ENCODE measurements around the gene THSD4.

THSD4 gene

DNA sequence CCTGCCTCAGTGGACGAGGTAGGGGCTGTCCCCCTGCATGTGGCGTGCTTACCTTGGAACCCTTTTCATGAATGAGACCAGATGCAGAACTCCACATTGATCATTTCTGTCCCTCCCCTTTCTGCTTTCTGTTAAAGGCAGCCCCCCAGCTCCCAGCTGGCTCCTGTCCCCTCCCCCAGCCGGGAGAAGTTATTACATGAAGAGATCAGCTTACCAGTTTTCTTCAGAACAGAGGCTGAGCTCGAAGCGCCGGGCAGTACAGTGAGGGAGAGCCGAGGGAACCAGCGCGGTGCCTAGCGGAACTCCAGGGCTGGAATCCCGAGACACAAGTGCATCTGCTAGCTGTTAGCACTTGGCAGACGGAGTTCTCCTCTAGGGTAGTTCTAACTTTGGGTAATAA is 431.7 kb downstream of the THSD4 start:
- H3K9me2 ChIP-seq (replicated peaks; ENCODE audit: low read depth, low read length), result no peaks in the 10 kb centered on the region
- H3K4me2 ChIP-seq (ENCODE audit: low read depth, low read length, poor library complexity, severe bottlenecking), result no peak overlapping the region

DNA sequence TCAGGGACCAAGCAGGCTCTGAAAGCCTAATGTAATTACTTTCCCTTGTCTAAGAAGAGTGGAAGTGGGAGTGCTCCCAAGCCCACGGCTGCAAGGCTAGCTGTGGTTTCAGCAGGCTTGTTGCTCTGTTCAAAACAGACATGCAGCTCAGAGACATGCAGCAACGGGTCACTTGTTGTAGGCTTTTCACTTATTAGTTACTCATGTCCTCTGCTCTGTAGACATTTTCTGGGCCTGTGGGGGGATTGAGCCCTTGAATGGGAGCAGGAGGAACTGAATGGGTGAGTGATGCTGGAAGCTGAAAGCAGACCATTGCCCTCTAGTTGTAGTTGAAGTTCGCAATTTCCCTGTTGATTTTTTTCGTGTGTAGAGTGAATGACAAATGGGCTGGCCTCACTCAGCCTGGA is 433.1 kb downstream of the THSD4 start:
- Histone ChIP-seq H3K9me3 (ENCODE audit: insufficient read depth, low read depth, low read length) (no peaks in the 10 kb centered on the region), H3F3A (ENCODE audit: low read depth) (no peaks in the 10 kb centered on the region), H3K9me2 (replicated peaks; ENCODE audit: low read depth, low read length) (no peaks in the 10 kb centered on the region), H4K20me1 (ENCODE audit: insufficient read depth, low read length, poor library complexity, severe bottlenecking) (no peaks in the 10 kb centered on the region), H3K4me3 (ENCODE audit: low read length, poor library complexity, severe bottlenecking) (no peak overlapping the region), H3K79me2 (ENCODE audit: insufficient read depth, low read length) (no peaks in the 10 kb centered on the region), H3K4me2 (ENCODE audit: low read depth, low read length, poor library complexity, severe bottlenecking) (no peak overlapping the region), H3K27me3 (ENCODE audit: insufficient read depth, low read length, poor library complexity, severe bottlenecking) (no peaks in the 10 kb centered on the region), H2AFZ (ENCODE audit: low read length) (no peak overlapping the region), H3K36me3 (ENCODE audit: insufficient read depth, low read length) (no peaks in the 10 kb centered on the region), H3K4me1 (ENCODE audit: insufficient read depth, low read length, poor library complexity, severe bottlenecking) (no peaks in the 10 kb centered on the region), H3K9ac (ENCODE audit: low read depth, low read length, poor library complexity, severe bottlenecking) (no peak overlapping the region)
- TF ChIP-seq, protein P1, sequence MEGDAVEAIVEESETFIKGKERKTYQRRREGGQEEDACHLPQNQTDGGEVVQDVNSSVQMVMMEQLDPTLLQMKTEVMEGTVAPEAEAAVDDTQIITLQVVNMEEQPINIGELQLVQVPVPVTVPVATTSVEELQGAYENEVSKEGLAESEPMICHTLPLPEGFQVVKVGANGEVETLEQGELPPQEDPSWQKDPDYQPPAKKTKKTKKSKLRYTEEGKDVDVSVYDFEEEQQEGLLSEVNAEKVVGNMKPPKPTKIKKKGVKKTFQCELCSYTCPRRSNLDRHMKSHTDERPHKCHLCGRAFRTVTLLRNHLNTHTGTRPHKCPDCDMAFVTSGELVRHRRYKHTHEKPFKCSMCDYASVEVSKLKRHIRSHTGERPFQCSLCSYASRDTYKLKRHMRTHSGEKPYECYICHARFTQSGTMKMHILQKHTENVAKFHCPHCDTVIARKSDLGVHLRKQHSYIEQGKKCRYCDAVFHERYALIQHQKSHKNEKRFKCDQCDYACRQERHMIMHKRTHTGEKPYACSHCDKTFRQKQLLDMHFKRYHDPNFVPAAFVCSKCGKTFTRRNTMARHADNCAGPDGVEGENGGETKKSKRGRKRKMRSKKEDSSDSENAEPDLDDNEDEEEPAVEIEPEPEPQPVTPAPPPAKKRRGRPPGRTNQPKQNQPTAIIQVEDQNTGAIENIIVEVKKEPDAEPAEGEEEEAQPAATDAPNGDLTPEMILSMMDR (conservative IDR thresholded peaks at IDR 0.05; ENCODE audit: low read length), result no peak
- TF ChIP-seq EZH2phosphoT487 (IDR thresholded peaks at IDR 0.05; ENCODE audit: borderline replicate concordance), result no peak

More for the DNA sequence above, 431.7 kb downstream of the THSD4 start:
- H3K4me3 ChIP-seq (ENCODE audit: low read length, poor library complexity, severe bottlenecking), result no peak overlapping the region
- no peaks in the 10 kb centered on the region for H3K79me2 ChIP-seq (ENCODE audit: insufficient read depth, low read length)
- H4K20me1 ChIP-seq (ENCODE audit: insufficient read depth, low read length, poor library complexity, severe bottlenecking), result no peaks in the 10 kb centered on the region
- H3K27me3 ChIP-seq (ENCODE audit: insufficient read depth, low read length, poor library complexity, severe bottlenecking), result no peaks in the 10 kb centered on the region
- no peaks in the 10 kb centered on the region for H3K36me3 ChIP-seq (ENCODE audit: insufficient read depth, low read length)
- no peaks in the 10 kb centered on the region for H3K9me3 ChIP-seq (ENCODE audit: insufficient read depth, low read depth, low read length)
- H2AFZ ChIP-seq (ENCODE audit: low read length), result no peak overlapping the region
- no peak overlapping the region for H3K9ac ChIP-seq (ENCODE audit: low read depth, low read length, poor library complexity, severe bottlenecking)
- H3F3A ChIP-seq (ENCODE audit: low read depth), result no peaks in the 10 kb centered on the region
- no peaks in the 10 kb centered on the region for H3K4me1 ChIP-seq (ENCODE audit: insufficient read depth, low read length, poor library complexity, severe bottlenecking)
- TF ChIP-seq, protein P1 (conservative IDR thresholded peaks at IDR 0.05; ENCODE audit: low read length), result no peak
- TF ChIP-seq EZH2phosphoT487 (IDR thresholded peaks at IDR 0.05; ENCODE audit: borderline replicate concordance), result no peak

DNA sequence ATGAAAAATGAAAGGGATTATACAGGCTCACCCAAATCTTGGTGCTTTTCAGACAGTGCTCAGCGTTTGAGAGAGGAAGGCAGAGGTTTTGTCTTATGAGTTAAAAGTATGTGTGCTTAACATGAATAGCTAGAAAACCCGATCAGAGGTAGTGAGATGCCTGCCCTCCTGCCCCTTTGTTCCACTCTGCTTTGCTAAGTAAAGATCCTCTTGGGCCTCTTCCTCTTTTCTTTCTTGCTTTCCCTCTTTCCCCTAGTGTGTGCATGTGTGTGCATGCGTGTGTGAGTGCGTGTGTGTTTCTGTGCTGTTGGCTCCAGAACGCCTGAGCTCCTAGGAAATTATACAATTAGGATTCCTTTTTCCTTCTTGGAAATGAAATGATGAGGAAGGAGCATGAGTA is 433.8 kb downstream of the THSD4 start:
- TF ChIP-seq, protein P1 (conservative IDR thresholded peaks at IDR 0.05; ENCODE audit: low read length), result no peak
- no peak for TF ChIP-seq EZH2phosphoT487 (IDR thresholded peaks at IDR 0.05; ENCODE audit: borderline replicate concordance)
- no peaks in the 10 kb centered on the region for H4K20me1 ChIP-seq (ENCODE audit: insufficient read depth, low read length, poor library complexity, severe bottlenecking)
- H3K9ac ChIP-seq (ENCODE audit: low read depth, low read length, poor library complexity, severe bottlenecking), result no peak overlapping the region
- H3K27me3 ChIP-seq (ENCODE audit: insufficient read depth, low read length, poor library complexity, severe bottlenecking), result no peaks in the 10 kb centered on the region
- H3K4me2 ChIP-seq (ENCODE audit: low read depth, low read length, poor library complexity, severe bottlenecking), result no peak overlapping the region
- H2AFZ ChIP-seq (ENCODE audit: low read length), result no peak overlapping the region
- no peaks in the 10 kb centered on the region for H3K79me2 ChIP-seq (ENCODE audit: insufficient read depth, low read length)
- no peaks in the 10 kb centered on the region for H3K36me3 ChIP-seq (ENCODE audit: insufficient read depth, low read length)
- no peaks in the 10 kb centered on the region for H3K9me3 ChIP-seq (ENCODE audit: insufficient read depth, low read depth, low read length)
- no peak overlapping the region for H3K4me3 ChIP-seq (ENCODE audit: low read length, poor library complexity, severe bottlenecking)
- no peaks in the 10 kb centered on the region for H3F3A ChIP-seq (ENCODE audit: low read depth)
- no peaks in the 10 kb centered on the region for H3K4me1 ChIP-seq (ENCODE audit: insufficient read depth, low read length, poor library complexity, severe bottlenecking)
- H3K9me2 ChIP-seq (replicated peaks; ENCODE audit: low read depth, low read length), result no peaks in the 10 kb centered on the region

Measured in Loucy (cell line).